Measurements from ENCODE around the gene ZHX3. TPM values are rescaled to one million over a fixed set of nuclear protein-coding genes. Genes with fewer than 3 reads are reported as not detected.

The ZHX3 gene
- total and polyA plus RNA-seq, 4 donors = 3.2 to 30.0 (median 8.0) TPM

DNA sequence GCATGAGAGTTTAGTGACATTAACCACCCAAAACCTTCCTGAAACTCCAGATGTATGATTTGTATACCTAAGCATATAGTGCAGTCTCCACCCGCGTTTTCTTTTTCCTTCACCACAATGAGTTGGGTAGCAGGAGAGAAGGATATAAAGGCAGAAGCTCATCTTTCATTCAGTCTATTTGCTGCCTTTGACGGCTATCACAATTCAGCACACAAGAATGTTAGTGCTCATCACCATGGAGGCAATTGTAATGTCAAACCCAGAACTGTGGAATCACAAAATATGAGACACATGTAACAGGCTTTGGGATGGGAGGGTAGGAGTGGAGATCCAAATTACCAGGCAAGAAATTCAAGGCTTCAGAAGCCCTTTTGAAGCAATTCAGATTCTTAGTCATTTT, 17.6 kb downstream of the ZHX3 start:
- Histone ChIP-seq H3K9ac (ENCODE audit: low read depth in 1 of 2, low read length in 2 of 2) (no peak overlapping the region), H3K36me3 (ENCODE audit: control insufficient read depth in 4 of 4, insufficient read depth in 3 of 4, low read depth in 1 of 4, low read length in 3 of 4) (no peaks in the 10 kb centered on the region), H3K4me3 (ENCODE audit: low read depth in 1 of 3, low read length in 3 of 3) (no peak overlapping the region), H3K4me1 (ENCODE audit: control insufficient read depth in 4 of 4, insufficient read depth in 4 of 4, low read length in 3 of 4) (peaks cover 7 to 32% (median 15%) of the 10 kb centered on the region in 4 donors), H3K9me3 (ENCODE audit: control insufficient read depth in 4 of 4, low read length in 3 of 4) (no peaks in the 10 kb centered on the region), H3K27me3 (ENCODE audit: control insufficient read depth in 4 of 4, insufficient read depth in 4 of 4, low read length in 3 of 4) (no peaks in the 10 kb centered on the region), H3K27ac (ENCODE audit: low read depth in 1 of 2, low read length in 2 of 2) (no peak overlapping the region)
- 95% methylated on average over 3 of the region's 3 CpGs for WGBS
- TF ChIP-seq, protein P1, sequence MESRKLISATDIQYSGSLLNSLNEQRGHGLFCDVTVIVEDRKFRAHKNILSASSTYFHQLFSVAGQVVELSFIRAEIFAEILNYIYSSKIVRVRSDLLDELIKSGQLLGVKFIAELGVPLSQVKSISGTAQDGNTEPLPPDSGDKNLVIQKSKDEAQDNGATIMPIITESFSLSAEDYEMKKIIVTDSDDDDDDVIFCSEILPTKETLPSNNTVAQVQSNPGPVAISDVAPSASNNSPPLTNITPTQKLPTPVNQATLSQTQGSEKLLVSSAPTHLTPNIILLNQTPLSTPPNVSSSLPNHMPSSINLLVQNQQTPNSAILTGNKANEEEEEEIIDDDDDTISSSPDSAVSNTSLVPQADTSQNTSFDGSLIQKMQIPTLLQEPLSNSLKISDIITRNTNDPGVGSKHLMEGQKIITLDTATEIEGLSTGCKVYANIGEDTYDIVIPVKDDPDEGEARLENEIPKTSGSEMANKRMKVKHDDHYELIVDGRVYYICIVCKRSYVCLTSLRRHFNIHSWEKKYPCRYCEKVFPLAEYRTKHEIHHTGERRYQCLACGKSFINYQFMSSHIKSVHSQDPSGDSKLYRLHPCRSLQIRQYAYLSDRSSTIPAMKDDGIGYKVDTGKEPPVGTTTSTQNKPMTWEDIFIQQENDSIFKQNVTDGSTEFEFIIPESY (IDR thresholded peaks at IDR 0.05) = no peak
- TF ChIP-seq FOXA2 (IDR thresholded peaks at IDR 0.05) (no peak), GABPA (IDR thresholded peaks at IDR 0.05 in 1 of 2, conservative IDR thresholded peaks at IDR 0.05 in 1 of 2) (no peak), HNF4G (IDR thresholded peaks at IDR 0.05) (no peak), EGR1 (IDR thresholded peaks at IDR 0.05; ENCODE audit: low read depth in 2 of 2) (no peak), YY1 (IDR thresholded peaks at IDR 0.05) (no peak), RXRA (IDR thresholded peaks at IDR 0.05) (no peak), JUND (IDR thresholded peaks at IDR 0.05) (no peak), RAD21 (IDR thresholded peaks at IDR 0.05) (no peak)
- TF ChIP-seq, protein P2, sequence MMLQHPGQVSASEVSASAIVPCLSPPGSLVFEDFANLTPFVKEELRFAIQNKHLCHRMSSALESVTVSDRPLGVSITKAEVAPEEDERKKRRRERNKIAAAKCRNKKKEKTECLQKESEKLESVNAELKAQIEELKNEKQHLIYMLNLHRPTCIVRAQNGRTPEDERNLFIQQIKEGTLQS (IDR thresholded peaks at IDR 0.05) = no peak
- TF ChIP-seq, protein P3, sequence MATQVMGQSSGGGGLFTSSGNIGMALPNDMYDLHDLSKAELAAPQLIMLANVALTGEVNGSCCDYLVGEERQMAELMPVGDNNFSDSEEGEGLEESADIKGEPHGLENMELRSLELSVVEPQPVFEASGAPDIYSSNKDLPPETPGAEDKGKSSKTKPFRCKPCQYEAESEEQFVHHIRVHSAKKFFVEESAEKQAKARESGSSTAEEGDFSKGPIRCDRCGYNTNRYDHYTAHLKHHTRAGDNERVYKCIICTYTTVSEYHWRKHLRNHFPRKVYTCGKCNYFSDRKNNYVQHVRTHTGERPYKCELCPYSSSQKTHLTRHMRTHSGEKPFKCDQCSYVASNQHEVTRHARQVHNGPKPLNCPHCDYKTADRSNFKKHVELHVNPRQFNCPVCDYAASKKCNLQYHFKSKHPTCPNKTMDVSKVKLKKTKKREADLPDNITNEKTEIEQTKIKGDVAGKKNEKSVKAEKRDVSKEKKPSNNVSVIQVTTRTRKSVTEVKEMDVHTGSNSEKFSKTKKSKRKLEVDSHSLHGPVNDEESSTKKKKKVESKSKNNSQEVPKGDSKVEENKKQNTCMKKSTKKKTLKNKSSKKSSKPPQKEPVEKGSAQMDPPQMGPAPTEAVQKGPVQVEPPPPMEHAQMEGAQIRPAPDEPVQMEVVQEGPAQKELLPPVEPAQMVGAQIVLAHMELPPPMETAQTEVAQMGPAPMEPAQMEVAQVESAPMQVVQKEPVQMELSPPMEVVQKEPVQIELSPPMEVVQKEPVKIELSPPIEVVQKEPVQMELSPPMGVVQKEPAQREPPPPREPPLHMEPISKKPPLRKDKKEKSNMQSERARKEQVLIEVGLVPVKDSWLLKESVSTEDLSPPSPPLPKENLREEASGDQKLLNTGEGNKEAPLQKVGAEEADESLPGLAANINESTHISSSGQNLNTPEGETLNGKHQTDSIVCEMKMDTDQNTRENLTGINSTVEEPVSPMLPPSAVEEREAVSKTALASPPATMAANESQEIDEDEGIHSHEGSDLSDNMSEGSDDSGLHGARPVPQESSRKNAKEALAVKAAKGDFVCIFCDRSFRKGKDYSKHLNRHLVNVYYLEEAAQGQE (IDR thresholded peaks at IDR 0.05) = no peak
- DNase-seq (ENCODE audit: low spot score) = no peak

DNA sequence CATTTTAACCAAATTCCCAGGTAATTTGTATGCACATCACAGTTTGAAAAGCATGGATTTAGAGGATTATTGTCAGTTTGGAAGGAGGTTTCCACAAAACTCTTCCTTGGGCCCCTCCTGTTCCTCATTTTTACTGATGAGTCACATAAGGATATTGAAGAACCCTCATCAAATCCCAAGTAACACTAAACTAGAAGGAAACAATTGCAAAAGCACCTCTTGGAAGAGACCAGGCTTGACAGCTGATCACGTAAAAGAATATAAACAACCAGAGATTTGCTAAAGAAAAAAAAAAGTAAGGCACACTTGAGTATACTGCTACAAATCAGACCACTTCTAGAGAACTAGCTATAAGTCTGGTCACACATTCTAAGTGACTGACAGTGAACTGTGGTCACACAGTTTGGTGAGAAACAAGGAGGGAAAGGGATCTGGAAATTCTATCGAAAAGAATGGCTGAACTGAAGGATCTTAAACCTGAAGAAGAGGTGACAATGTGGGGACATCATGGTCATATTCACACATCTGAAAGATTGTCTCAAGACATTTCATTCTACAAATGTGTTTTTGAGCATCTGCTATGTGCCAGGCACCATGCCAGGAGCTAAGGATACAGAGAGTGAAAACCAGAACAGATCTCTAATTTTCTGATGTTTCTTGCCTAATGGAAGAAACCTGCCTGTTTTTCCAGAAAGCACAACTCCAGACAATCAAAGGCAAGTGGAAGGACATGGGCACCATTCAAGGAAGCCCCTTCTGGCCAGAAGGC, 24.1 kb downstream of the ZHX3 start:
- Histone ChIP-seq H3K36me3 (ENCODE audit: control insufficient read depth in 4 of 4, insufficient read depth in 3 of 4, low read depth in 1 of 4, low read length in 3 of 4) (no peaks in the 10 kb centered on the region), H3K9me3 (ENCODE audit: control insufficient read depth in 4 of 4, low read length in 3 of 4) (no peaks in the 10 kb centered on the region), H3K27me3 (ENCODE audit: control insufficient read depth in 4 of 4, insufficient read depth in 4 of 4, low read length in 3 of 4) (no peaks in the 10 kb centered on the region), H3K4me3 (ENCODE audit: low read depth in 1 of 3, low read length in 3 of 3) (no peak overlapping the region), H3K4me1 (ENCODE audit: control insufficient read depth in 4 of 4, insufficient read depth in 4 of 4, low read length in 3 of 4) (peaks cover 5 to 36% (median 12%) of the 10 kb centered on the region in 4 donors), H3K9ac (ENCODE audit: low read depth in 1 of 2, low read length in 2 of 2) (no peak overlapping the region), H3K27ac (ENCODE audit: low read depth in 1 of 2, low read length in 2 of 2) (peak overlapping the region in 1 of 2 donors; percentile 26)
- WGBS = 88% methylated on average over 2 of the region's 2 CpGs
- DNase-seq (ENCODE audit: low spot score) = no peak
- TF ChIP-seq HNF4A (conservative IDR thresholded peaks at IDR 0.05) (no peak), JUND (IDR thresholded peaks at IDR 0.05) (no peak), GABPA (IDR thresholded peaks at IDR 0.05 in 1 of 2, conservative IDR thresholded peaks at IDR 0.05 in 1 of 2) (no peak), EGR1 (IDR thresholded peaks at IDR 0.05; ENCODE audit: low read depth in 2 of 2) (no peak), FOXA1 (IDR thresholded peaks at IDR 0.05) (no peak), RAD21 (IDR thresholded peaks at IDR 0.05) (no peak), TAF1 (conservative IDR thresholded peaks at IDR 0.05) (no peak), NR2F2 (IDR thresholded peaks at IDR 0.05) (no peak), RXRA (IDR thresholded peaks at IDR 0.05) (no peak), FOXA2 (IDR thresholded peaks at IDR 0.05) (no peak), SP1 (IDR thresholded peaks at IDR 0.05) (no peak)
- TF ChIP-seq, protein P4, sequence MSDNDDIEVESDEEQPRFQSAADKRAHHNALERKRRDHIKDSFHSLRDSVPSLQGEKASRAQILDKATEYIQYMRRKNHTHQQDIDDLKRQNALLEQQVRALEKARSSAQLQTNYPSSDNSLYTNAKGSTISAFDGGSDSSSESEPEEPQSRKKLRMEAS (IDR thresholded peaks at IDR 0.05) = no peak
- TF ChIP-seq, protein P1 (IDR thresholded peaks at IDR 0.05) = no peak
- TF ChIP-seq, protein P3 (IDR thresholded peaks at IDR 0.05) = no peak
- TF ChIP-seq, protein P2 (IDR thresholded peaks at IDR 0.05) = no peak

Data from liver (tissue), 9 donors.